ENCODE measurements around the gene HMG20B. TPM values are rescaled to one million over a fixed set of nuclear protein-coding genes. Genes with fewer than 3 reads are reported as not detected.
A peak's percentile ranks its signal among the peaks of the same experiment; 100 is the strongest.

Gene HMG20B
- total RNA-seq, 4 donors from 2014 or later, result 31.4 to 61.1 (median 36.6) TPM

DNA sequence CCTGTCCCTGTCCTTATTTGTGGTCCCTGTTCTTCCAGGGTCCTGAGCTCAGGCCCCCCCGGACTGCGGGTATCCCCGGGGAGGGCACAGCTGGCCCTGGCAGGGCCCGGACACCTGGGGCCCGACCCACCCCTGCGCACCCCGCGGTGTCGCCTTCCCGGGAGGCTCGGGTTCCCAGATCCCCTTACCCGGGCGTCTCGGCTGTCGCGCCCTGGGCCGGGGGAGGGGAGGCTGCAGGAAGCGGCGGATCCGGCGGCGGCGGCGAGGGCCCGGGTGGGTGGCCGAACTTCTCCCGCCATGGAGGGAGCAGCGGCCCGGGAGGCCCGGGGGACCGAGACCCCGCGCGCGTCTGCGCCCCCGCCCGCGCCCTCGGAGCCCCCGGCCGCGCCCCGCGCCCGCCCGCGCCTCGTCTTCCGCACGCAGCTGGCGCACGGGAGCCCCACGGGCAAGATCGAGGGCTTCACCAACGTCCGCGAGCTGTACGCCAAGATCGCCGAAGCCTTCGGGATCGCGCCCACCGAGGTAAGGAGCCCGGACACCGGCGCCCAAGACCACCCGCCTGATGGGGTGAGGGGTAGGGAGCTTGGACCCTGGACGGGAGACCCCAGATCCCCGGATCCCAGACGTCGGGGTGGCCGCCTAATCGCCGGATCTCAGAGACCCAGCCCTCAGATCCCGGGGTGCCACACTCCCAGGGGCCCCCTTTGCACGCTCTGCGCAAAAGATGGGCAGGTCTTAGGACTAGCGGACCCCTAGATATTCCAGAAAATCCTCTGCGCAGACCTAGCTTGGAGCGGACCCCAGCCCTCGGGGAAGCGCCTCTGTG is 12.8 kb downstream of the HMG20B start, which contains the start of gene GIPC3:
Gene GIPC3 (plus strand): TSS at position 178 of the 826 bp plus-strand sequence. CDS start 120 bp downstream, at position 298.
- Histone ChIP-seq H3K36me3 (no peaks in the 10 kb centered on the region), H3K4me3 (peak within 1 kb of the TSS; percentile 16 to 50 (median 36)), H3K27me3 (peaks cover 12 to 15% (median 15%) of the 10 kb centered on the region in 3 donors), H3K9me3 (no peaks in the 10 kb centered on the region), H3K27ac (peak within 1 kb of the TSS in 1 of 4 donors; percentile 28), H3K4me1 (peaks cover 10 to 11% of the 10 kb centered on the region in 2 donors)
- TF ChIP-seq POLR2A (IDR thresholded peaks at IDR 0.05) (no peak), CTCF (IDR thresholded peaks at IDR 0.05 in 4 of 5, conservative IDR thresholded peaks at IDR 0.05 in 1 of 5) (no peak)
- intact Hi-C loops (cut with DNase I; ENCODE audit: low total_unique reads), result loop anchor here (2.0 kb wide), 1 partner anchor 33 kb away; no protein-coding TSS in a partner anchor
- in situ Hi-C loops (cut with MboI; ENCODE audit: low sequenced_read_pairs in 4 of 4), result no loop called here
- no peak for DNase-seq
- ATAC-seq, result no peak

- TF ChIP-seq POLR2A (IDR thresholded peaks at IDR 0.05), result no peak
- TF ChIP-seq CTCF (IDR thresholded peaks at IDR 0.05 in 4 of 5, conservative IDR thresholded peaks at IDR 0.05 in 1 of 5), result peak; percentile 30 to 56 (median 52)
- Histone ChIP-seq H3K4me1 (peaks cover 10 to 11% of the 10 kb centered on the region in 2 donors), H3K27me3 (peaks cover 12 to 15% (median 15%) of the 10 kb centered on the region in 3 donors), H3K9me3 (no peaks in the 10 kb centered on the region), H3K27ac (peak overlapping the region in 1 of 4 donors; percentile 28), H3K4me3 (peak overlapping the region; percentile 16 to 50 (median 36)), H3K36me3 (no peaks in the 10 kb centered on the region)
- ATAC-seq, result peak in 1 of 2 donors; percentile 14
- in situ Hi-C loops (cut with MboI; ENCODE audit: low sequenced_read_pairs in 4 of 4), result no loop called here
- intact Hi-C loops (cut with DNase I; ENCODE audit: low total_unique reads), result loop anchor here (2.0 kb wide), 1 partner anchor 33 kb away; no protein-coding TSS in a partner anchor
- DNase-seq, result no peak
Observed at GRCh38 chr19:3586127-3586626, 13.4 kb downstream of the HMG20B start.

DNA sequence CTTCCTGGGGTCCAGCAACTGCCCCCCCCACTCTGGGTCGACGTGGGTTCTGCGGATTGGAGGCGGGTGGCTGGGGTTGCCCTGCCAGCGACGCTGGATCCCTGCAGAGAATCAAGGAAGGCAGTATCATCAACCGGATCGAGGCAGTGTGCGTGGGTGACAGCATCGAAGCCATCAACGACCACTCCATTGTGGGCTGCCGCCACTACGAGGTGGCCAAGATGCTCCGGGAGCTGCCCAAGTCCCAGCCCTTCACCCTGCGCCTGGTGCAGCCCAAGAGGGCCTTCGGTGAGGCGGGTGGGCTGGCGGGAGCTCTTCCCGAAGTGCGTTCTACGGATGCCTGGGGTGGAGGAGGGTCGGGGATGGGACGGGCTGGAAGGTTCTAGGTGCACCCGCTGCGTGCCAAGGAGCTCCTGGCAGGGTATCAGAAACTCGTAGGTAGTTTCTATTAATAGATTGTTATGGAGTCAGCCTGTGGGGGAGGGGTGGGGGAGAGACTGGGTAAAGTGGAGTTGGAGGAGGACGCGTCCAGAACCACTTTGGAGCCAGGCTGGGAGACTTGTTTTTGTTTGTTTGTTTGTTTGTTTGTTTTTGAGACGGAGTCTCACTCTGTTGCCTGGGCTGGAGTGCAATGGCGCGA is 14.1 kb downstream of the HMG20B start:
- Histone ChIP-seq H3K27ac (no peak overlapping the region), H3K36me3 (no peaks in the 10 kb centered on the region), H3K4me1 (peaks cover 10 to 11% of the 10 kb centered on the region in 2 donors), H3K9me3 (no peaks in the 10 kb centered on the region), H3K4me3 (no peak overlapping the region), H3K27me3 (peaks cover 12 to 15% (median 15%) of the 10 kb centered on the region in 3 donors)
- DNase-seq (peak in 1 of 2 donors; percentile 56), ATAC-seq (peak; percentile 30 to 72)
- intact Hi-C loops (cut with DNase I; ENCODE audit: low total_unique reads), result loop anchor here (2.0 kb wide), 1 partner anchor 32 kb away; no protein-coding TSS in a partner anchor
- in situ Hi-C loops (cut with MboI; ENCODE audit: low sequenced_read_pairs in 4 of 4), result no loop called here
- TF ChIP-seq CTCF (IDR thresholded peaks at IDR 0.05 in 4 of 5, conservative IDR thresholded peaks at IDR 0.05 in 1 of 5) (no peak), POLR2A (IDR thresholded peaks at IDR 0.05) (no peak)

DNA sequence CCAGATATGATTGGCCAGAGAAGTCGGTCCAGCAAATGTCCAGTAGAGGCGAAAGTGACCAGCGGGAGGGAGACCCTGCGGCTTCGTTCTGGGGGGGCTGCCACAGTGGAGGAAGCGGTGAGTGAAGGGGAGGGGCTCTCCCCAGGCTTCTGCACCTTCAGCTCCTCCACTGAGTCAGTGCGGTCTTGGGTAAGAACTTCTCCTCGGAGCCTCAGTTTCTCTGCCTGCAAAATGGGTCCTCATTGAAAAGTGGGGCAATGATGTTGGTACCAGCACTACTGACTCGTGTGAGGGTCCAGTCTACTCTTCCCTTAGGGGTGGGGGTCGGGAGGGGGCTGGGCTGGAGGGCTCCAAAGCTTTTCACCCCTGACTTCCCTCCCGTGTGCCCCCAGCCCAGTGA is 16.7 kb downstream of the HMG20B start:
- H3K36me3 ChIP-seq, result no peaks in the 10 kb centered on the region
- peaks cover 12 to 15% (median 15%) of the 10 kb centered on the region in 3 donors for H3K27me3 ChIP-seq
- no peak overlapping the region for H3K4me3 ChIP-seq
- DNase-seq, result no peak
- intact Hi-C loops (cut with DNase I; ENCODE audit: low total_unique reads) (no loop called here), in situ Hi-C loops (cut with MboI; ENCODE audit: low sequenced_read_pairs in 4 of 4) (no loop called here)
- no peak overlapping the region for H3K27ac ChIP-seq
- no peak for TF ChIP-seq CTCF (IDR thresholded peaks at IDR 0.05 in 4 of 5, conservative IDR thresholded peaks at IDR 0.05 in 1 of 5)
- no peak for ATAC-seq
- no peaks in the 10 kb centered on the region for H3K9me3 ChIP-seq
- H3K4me1 ChIP-seq, result peaks cover 10 to 11% of the 10 kb centered on the region in 2 donors
